ENCODE measurements around the gene CEBPB.
"Not testable (repeated sequence)": the region's sequence is repeated elsewhere in the genome, so short reads cannot be mapped to it uniquely, and the experiment has no call there.

The CEBPB gene

DNA sequence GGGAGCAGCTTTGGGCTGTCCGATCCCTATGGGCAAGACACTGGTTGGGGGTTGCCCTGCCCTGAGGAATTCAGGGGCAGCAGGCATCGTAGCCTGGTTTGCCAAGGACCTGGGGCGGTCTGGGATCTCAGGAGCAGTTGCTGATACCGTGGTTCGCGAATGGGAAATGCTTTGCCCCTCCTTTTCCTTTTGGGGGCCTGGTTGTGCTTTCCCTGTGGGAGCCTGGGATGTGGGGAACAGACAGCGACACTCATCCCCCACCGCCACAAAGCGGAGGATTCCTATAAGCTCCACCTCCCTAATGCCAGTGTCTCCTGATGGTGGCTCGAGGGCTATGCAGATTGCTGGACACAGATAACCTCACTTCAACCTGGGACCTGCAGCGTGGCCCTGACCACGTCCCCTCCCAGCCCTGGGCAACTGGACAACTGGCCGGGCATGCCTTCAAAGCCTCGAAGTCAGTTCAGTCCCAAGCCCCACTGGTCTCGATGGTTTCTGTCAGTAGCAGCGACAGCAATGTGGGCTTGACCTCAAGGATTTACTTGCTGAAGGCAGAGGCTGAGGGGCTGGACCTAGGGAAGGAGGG lies 3.3 kb downstream of the CEBPB start:
- no peak for DNase-seq

DNA sequence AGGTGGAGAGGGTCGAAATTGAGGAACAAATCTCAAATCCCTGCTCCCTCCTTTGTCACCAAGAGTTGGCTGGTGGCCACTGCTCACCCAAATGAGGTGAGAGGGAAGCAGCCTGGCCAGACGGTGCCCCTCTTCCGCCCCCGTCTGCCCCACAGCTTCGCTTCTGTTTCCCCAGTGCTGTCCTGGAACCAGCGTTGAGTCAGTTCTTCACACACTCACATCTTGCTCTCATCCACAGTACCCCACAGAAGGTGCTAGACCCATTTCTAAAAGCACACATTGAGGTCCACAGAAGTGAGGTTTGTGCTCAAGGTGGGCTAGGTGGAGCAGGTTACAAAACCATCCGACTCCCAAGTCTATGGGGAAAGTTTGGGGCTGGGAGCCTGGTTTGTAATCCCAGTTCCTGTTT lies 3.8 kb downstream of the CEBPB start:
- DNase-seq, result no peak

- no peak for DNase-seq
These were observed 4.3 kb downstream of the CEBPB start for GRCh38 chr20:50194831-50195523.

DNA sequence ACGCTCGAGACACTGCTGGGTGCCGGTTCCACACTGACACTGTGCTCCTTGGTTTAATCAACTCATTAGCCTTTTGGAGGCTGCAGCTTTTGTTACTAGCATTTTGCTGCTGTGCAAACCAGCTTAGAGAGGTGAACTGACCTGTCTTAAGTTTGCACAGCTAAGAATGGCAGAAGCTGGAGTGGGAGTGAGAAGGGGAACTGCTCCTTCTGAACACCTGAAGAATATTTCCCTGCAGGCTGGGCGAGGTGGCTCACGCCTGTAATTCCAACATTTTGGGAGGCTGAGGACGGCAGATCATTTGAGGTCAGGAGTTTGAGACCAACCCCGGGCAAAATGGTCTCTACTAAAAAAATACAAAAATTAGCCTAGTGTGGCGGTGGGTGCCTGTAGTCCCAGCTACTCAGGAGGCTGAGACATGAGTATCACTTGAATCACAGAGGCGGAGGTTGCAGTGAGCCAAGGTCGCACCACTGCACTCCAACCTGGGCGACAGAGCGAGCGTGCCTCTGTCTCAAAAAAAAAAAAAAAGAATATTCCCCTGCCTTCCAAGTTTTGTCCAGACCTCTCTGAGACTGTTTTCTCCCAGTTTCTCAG lies 5.0 kb downstream of the CEBPB start:
- no peak for DNase-seq

DNA sequence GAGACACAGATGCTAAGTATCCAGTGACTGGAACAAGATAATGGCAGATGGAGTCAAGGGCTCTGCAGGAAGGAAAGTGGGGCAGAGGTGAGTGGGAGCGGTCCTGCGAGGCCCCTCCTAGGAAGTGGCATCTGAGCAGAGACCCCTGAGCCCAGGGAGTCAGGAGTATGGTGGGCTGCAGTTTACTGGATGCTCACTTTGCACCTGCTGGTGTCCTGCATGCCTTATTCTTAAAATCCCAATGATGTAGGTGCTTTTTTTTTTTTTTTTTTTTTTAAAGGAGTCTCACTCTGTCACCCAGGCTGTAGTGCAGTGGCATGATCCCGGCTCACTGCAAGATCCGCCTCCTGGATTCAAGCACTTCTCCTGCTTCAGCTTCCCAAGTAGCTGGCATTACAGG lies 5.6 kb downstream of the CEBPB start:
- no peak for DNase-seq

GRCh38 chr20:50196896-50197295 lies 6.3 kb downstream of the CEBPB start:
- DNase-seq, result no peak

GRCh38 chr20:50197463-50198179 lies 7.0 kb downstream of the CEBPB start:
- DNase-seq, result no peak

DNA sequence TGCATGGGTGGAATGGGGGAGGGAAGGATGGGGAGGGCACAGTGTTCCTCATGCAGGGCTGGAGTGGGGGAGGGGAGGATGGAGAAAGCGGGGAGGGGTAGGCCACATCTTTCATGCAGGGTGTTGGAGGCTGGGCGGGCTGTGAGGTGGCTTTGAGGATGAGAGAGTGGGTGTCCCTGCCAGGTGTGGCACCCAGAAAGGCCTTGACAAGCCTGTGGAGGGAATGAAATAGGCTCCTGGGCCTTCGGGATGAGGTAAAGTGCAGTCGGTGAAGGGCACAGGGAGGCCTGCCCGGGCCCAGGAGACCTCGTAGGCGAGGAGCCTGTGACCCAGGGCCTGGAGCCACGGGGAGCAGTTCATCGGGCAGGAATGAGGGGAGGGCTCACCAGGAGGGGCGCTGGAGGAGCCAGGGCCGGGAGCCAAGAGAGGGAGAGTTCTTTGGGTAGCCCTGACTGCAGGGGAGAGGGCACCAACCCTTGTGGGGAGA lies 7.6 kb downstream of the CEBPB start:
- no peak for DNase-seq

DNA sequence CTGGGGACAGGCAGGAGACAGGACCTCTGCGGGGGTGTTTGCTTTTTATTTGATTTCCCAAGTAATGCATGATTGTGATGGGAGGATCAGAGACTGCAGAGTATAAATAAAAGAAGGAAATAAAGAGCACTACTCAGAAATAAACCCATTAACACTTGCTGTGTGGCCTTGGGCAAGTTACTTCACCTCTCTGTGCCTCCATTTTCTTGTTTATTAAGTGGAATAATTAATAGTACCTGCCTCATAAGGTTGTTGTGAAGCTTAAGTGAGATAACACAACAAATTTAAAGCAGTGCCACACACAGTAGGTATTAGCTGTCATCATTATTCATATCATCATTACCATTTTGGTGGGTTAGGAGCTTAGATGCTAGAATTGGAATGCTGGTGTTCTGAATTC lies 8.1 kb downstream of the CEBPB start:
- DNase-seq, result no peak

DNA sequence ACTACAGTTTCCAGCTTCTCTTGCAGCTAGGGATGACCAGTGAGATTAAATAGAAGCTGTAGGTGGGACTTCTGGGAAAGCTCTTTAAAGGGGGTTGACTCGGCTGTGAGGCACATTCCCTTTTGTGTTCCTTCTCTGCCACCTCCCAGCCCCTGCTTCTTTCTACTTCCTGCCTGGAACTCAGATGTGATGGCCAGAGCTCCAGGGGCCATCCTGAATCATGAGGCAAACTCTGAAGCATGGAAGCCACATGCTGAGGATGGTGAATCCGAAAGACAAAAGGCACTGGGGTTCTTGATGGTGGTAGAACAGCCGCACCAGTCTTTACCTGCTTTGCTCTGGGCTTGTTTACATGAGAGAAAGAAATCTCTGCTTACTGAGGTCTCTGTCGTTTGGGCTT lies 9.1 kb downstream of the CEBPB start:
- no peak for DNase-seq

GRCh38 chr20:50200482-50201104 lies 10.0 kb downstream of the CEBPB start:
- no peak for DNase-seq

- DNase-seq, result not testable (repeated sequence)
These were observed 11.1 kb downstream of the CEBPB start for GRCh38 chr20:50201710-50202109.

DNA sequence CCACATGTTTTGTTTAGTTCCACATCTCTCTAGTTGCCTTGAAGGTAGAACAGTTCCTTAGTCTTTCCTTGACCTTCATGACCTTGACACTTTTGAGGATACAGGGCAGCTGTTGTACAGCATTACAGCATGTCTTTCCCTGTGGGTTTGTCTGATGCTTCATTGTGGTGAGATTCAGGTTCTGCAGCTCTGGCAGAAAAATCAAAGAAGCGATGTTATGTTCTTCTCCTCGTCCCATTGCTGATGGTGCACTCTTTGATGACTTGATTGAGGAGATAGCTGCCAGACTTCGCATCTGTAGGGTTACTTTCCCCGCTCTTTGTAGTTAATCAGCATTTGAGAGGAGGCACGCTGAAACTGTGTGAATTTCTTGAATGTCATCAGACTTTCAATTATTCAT lies 12.0 kb downstream of the CEBPB start:
- DNase-seq, result no peak

- DNase-seq, result no peak
These were observed 13.6 kb downstream of the CEBPB start for GRCh38 chr20:50203951-50204937.

GRCh38 chr20:50207026-50207425 lies 16.4 kb downstream of the CEBPB start:
- DNase-seq, result no peak

DNA sequence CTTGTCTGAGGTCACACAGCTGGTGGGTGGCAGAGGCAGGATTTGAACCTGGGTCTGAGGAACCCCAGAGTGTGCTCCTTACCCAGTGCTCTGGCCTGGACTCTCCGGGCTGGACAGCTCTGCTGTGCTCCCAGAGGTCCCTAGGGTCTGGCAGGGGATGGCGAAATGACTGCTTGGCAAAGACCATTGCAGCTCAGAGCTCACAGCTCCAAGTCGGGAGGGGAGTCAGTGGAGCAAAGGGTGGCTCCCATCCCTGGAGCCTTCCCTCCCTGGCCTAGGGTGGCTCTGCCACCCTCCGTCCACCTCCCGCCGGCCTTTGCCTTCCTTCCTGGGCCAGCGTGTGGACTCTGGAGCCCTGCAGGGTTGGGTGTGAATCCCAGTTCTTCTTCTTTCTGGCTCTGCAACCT lies 17.5 kb downstream of the CEBPB start:
- DNase-seq, result no peak

- not testable (repeated sequence) for DNase-seq
These were observed 18.2 kb downstream of the CEBPB start for GRCh38 chr20:50208815-50209214.

GRCh38 chr20:50210066-50210619 lies 19.5 kb downstream of the CEBPB start:
- no peak for DNase-seq

GRCh38 chr20:50211091-50211490 lies 20.5 kb downstream of the CEBPB start:
- no peak for DNase-seq

DNA sequence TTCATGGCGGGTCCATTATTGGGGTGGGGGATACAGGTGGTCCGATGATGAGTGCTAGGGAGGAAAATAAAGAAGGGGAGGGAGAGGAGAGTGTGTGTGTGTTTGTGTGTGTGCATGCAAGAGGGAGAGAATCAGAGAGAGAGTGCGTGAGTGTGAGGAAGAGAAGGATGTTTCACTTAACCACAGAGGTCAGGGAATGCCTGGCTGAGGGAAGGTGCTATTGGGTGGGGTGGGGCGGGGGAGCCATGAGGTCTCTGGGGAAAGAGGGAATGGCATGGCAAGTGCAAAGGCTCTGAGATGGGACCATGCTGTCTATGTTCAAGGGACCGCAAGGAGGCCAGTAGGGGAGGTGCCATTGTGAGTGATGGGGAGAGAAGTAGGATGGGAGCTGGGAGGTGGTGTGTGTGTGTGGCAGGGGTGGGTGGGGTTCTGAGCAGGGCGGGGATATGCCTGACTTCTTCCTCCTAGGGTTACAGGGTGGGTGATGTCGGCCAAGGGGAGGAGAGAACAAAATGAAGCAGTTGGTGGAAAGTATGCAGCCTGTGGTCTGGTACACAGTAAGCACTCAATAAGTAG lies 23.0 kb downstream of the CEBPB start:
- DNase-seq, result no peak
